ENCODE measurements around the gene LSAMP. TPM values are rescaled to one million over a fixed set of nuclear protein-coding genes. Genes with fewer than 3 reads are reported as not detected.

The LSAMP gene
- total RNA-seq, 1 donor, result 3.3 TPM

DNA sequence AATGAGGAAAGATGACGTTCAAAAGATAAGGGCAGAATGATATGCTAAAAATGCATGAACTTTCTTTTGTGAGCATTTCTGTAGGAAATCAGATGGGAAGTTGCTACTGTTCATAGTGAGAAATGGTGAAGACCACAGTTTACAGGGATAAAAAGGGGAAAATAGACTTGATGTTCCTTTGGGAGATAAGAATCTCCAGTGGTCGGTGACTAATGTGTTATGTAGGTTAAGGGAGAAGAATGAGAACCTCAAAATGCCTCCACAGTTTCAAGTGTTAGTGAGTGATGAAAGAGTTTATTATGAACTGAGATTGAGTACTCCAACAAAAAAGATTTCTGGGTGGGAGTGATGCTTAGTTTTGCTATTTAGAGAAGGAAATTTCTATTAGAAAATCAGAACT, 247.2 kb downstream of the LSAMP start:
- Histone ChIP-seq H3K79me2 (ENCODE audit: insufficient read depth, low read length) (no peaks in the 10 kb centered on the region), H4K20me1 (ENCODE audit: insufficient read depth, low read length) (no peaks in the 10 kb centered on the region), H3K27ac (ENCODE audit: low read depth, low read length) (no peak overlapping the region), H3K4me2 (ENCODE audit: insufficient read depth, low read length) (no peak overlapping the region), H3K36me3 (ENCODE audit: insufficient read depth, low read length) (no peaks in the 10 kb centered on the region), H3K9me3 (ENCODE audit: low read depth, low read length) (no peaks in the 10 kb centered on the region), H2AFZ (ENCODE audit: low read length) (no peak overlapping the region), H3K27me3 (ENCODE audit: insufficient read depth, low read length) (no peaks in the 10 kb centered on the region), H3K4me3 (ENCODE audit: insufficient read depth, low read length) (no peak overlapping the region), H3K4me1 (ENCODE audit: insufficient read depth, low read length) (no peaks in the 10 kb centered on the region)
- DNase-seq (ENCODE audit: insufficient read length, low spot score, missing footprints), result no peak
- TF ChIP-seq, protein P1, sequence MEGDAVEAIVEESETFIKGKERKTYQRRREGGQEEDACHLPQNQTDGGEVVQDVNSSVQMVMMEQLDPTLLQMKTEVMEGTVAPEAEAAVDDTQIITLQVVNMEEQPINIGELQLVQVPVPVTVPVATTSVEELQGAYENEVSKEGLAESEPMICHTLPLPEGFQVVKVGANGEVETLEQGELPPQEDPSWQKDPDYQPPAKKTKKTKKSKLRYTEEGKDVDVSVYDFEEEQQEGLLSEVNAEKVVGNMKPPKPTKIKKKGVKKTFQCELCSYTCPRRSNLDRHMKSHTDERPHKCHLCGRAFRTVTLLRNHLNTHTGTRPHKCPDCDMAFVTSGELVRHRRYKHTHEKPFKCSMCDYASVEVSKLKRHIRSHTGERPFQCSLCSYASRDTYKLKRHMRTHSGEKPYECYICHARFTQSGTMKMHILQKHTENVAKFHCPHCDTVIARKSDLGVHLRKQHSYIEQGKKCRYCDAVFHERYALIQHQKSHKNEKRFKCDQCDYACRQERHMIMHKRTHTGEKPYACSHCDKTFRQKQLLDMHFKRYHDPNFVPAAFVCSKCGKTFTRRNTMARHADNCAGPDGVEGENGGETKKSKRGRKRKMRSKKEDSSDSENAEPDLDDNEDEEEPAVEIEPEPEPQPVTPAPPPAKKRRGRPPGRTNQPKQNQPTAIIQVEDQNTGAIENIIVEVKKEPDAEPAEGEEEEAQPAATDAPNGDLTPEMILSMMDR (IDR thresholded peaks at IDR 0.05; ENCODE audit: extremely low read depth, low read depth, low read length), result no peak

DNA sequence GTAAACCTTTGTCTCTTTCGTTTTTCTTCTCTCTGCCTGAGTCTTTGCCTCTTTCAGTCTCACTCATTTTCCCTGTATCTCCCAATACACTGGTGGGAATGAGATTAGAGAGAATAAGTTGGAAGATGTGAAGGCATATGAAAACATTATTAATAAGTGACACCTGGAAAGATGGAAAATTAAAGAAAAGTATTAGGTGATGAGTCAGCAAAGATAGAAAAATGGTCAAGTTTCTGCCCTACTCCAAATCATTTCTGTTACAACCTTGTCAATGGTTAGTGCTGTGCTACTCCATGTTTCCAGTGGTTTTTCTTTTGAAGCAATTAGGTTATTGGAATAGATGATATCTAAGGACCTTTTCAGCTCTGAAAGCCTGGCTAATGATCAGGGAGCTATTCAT, 252.8 kb downstream of the LSAMP start:
- Histone ChIP-seq H3K27me3 (ENCODE audit: insufficient read depth, low read length) (no peaks in the 10 kb centered on the region), H3K27ac (ENCODE audit: low read depth, low read length) (no peak overlapping the region), H3K4me2 (ENCODE audit: insufficient read depth, low read length) (no peak overlapping the region), H3K9me3 (ENCODE audit: low read depth, low read length) (no peaks in the 10 kb centered on the region), H3K4me1 (ENCODE audit: insufficient read depth, low read length) (no peaks in the 10 kb centered on the region), H3K4me3 (ENCODE audit: insufficient read depth, low read length) (no peak overlapping the region), H3K79me2 (ENCODE audit: insufficient read depth, low read length) (no peaks in the 10 kb centered on the region), H2AFZ (ENCODE audit: low read length) (no peak overlapping the region), H3K36me3 (ENCODE audit: insufficient read depth, low read length) (no peaks in the 10 kb centered on the region), H4K20me1 (ENCODE audit: insufficient read depth, low read length) (no peaks in the 10 kb centered on the region)
- no peak for DNase-seq (ENCODE audit: insufficient read length, low spot score, missing footprints)
- TF ChIP-seq, protein P1 (IDR thresholded peaks at IDR 0.05; ENCODE audit: extremely low read depth, low read depth, low read length), result no peak

DNA sequence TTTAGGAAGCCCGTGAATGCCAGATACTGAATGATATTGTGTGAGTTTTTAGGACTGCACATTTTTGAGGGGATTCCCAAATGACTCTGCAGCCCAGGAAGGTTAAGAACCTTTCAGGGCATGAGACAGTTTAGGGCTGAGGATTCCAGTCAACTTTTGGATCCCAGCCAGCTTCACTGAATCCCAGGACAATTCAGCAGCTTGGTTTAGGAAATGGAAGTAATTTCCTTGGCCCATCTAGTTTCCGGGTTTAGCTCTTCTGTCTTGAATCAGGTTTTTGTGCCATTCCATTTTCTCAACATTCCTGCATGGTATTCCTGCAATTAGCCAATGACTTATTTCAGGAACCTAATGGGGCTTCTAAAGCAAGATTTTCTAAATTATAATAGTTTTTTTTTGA, 253.9 kb downstream of the LSAMP start:
- H3K79me2 ChIP-seq (ENCODE audit: insufficient read depth, low read length), result no peaks in the 10 kb centered on the region
- no peaks in the 10 kb centered on the region for H3K4me1 ChIP-seq (ENCODE audit: insufficient read depth, low read length)
- H2AFZ ChIP-seq (ENCODE audit: low read length), result no peak overlapping the region
- H3K4me3 ChIP-seq (ENCODE audit: insufficient read depth, low read length), result no peak overlapping the region
- H3K9me3 ChIP-seq (ENCODE audit: low read depth, low read length), result no peaks in the 10 kb centered on the region
- H3K27me3 ChIP-seq (ENCODE audit: insufficient read depth, low read length), result no peaks in the 10 kb centered on the region
- H3K36me3 ChIP-seq (ENCODE audit: insufficient read depth, low read length), result no peaks in the 10 kb centered on the region
- DNase-seq (ENCODE audit: insufficient read length, low spot score, missing footprints), result no peak
- H3K27ac ChIP-seq (ENCODE audit: low read depth, low read length), result no peak overlapping the region
- no peak overlapping the region for H3K4me2 ChIP-seq (ENCODE audit: insufficient read depth, low read length)
- TF ChIP-seq, protein P1 (IDR thresholded peaks at IDR 0.05; ENCODE audit: extremely low read depth, low read depth, low read length), result no peak
- no peaks in the 10 kb centered on the region for H4K20me1 ChIP-seq (ENCODE audit: insufficient read depth, low read length)

DNA sequence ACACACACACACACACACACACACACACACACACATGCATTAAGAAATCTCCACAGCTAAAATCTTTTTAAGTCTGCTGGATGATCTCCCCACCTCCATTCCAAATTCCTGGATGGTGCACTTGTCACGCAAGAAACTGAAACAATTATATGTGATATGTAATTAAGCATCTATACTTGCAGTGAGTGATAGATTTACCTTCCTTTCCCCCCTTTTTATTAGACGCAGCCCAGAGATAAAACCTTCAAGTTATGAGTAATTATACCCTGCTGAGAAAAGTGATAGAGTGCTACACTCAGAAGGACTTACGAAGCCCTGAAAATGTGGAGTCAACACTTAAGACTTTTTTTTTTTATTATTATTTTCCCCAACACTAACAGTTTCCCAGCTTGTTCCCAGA, 255.2 kb downstream of the LSAMP start:
- H3K27me3 ChIP-seq (ENCODE audit: insufficient read depth, low read length), result no peaks in the 10 kb centered on the region
- TF ChIP-seq, protein P1 (IDR thresholded peaks at IDR 0.05; ENCODE audit: extremely low read depth, low read depth, low read length), result no peak
- DNase-seq (ENCODE audit: insufficient read length, low spot score, missing footprints), result no peak

More for the DNA sequence above, 255.2 kb downstream of the LSAMP start:
- H3K9me3 ChIP-seq (ENCODE audit: low read depth, low read length), result no peaks in the 10 kb centered on the region
- H3K4me2 ChIP-seq (ENCODE audit: insufficient read depth, low read length), result no peak overlapping the region
- no peak overlapping the region for H2AFZ ChIP-seq (ENCODE audit: low read length)
- no peaks in the 10 kb centered on the region for H4K20me1 ChIP-seq (ENCODE audit: insufficient read depth, low read length)
- no peaks in the 10 kb centered on the region for H3K79me2 ChIP-seq (ENCODE audit: insufficient read depth, low read length)
- H3K36me3 ChIP-seq (ENCODE audit: insufficient read depth, low read length), result no peaks in the 10 kb centered on the region
- no peaks in the 10 kb centered on the region for H3K4me1 ChIP-seq (ENCODE audit: insufficient read depth, low read length)
- no peak overlapping the region for H3K4me3 ChIP-seq (ENCODE audit: insufficient read depth, low read length)
- no peak overlapping the region for H3K27ac ChIP-seq (ENCODE audit: low read depth, low read length)

Data from osteoblast (primary cell).